Endothelial cell (in vitro differentiated cells): Measurements from ENCODE around the gene EIF2S1. TPM values are rescaled to one million over a fixed set of nuclear protein-coding genes. Genes with fewer than 3 reads are reported as not detected.
"Not testable (repeated sequence)": the region's sequence is repeated elsewhere in the genome, so short reads cannot be mapped to it uniquely, and the experiment has no call there.

Experiments used
- DNase-seq: peaks from one replicate; pipeline ENCODE4 v3.0.0; 2021; ENCODE audit warnings: low spot score
- H3K27ac Mint-ChIP-seq: one replicate; pipeline ENCODE4 v1.8.0; 2021; ENCODE audit warnings: mixed read lengths, inconsistent platforms; ENCODE audit not compliant: unreplicated experiment
- H3K27me3 Mint-ChIP-seq: one replicate; pipeline ENCODE4 v1.8.0; 2021; ENCODE audit warnings: mild to moderate bottlenecking, moderate library complexity, mixed read lengths, inconsistent platforms; ENCODE audit not compliant: unreplicated experiment
- H3K36me3 Mint-ChIP-seq: one replicate; pipeline ENCODE4 v1.8.0; 2021; ENCODE audit warnings: mild to moderate bottlenecking, low read depth, mixed read lengths, inconsistent platforms; ENCODE audit not compliant: unreplicated experiment
- H3K4me1 Mint-ChIP-seq: one replicate; pipeline ENCODE4 v1.8.0; 2021; ENCODE audit warnings: mild to moderate bottlenecking, mixed read lengths, inconsistent platforms; ENCODE audit not compliant: unreplicated experiment
- H3K4me3 Mint-ChIP-seq: one replicate; pipeline ENCODE4 v1.8.0; 2021; ENCODE audit warnings: mild to moderate bottlenecking, mixed read lengths, inconsistent platforms; ENCODE audit not compliant: unreplicated experiment
- H3K9me3 Mint-ChIP-seq: one replicate; pipeline ENCODE4 v1.8.0; 2021; ENCODE audit warnings: mixed read lengths, inconsistent platforms; ENCODE audit not compliant: unreplicated experiment
- CTCF ChIP-seq: fragments of 200-600 bp; sonication (generic); IDR thresholded peaks from one replicate; pipeline ENCODE4 v1.5.0; 2021; ENCODE audit warnings: antibody characterized with exemption; ENCODE audit not compliant: unreplicated experiment
- total RNA-seq: library from RNA; stranded (reverse); fragmentation: NEBNext Ultra II Directional; extraction: Animal tissue kit (Norgen Biotek cat#: 25700); gene quantifications from one replicate; pipeline ENCODE4 v1.2.1, GENCODE V29; 2021; ENCODE audit not compliant: unreplicated experiment

EIF2S1 gene
- total RNA-seq, 1 donor from 2014 or later, result 74.2 TPM

GRCh38 chr14:67319142-67319541 lies 41.0 kb upstream of the EIF2S1 start:
- no peak for TF ChIP-seq CTCF
- Mint-ChIP-seq H3K36me3 (peaks cover 3% of the 10 kb centered on the region), H3K9me3 (no peaks in the 10 kb centered on the region), H3K27ac (no peak overlapping the region), H3K27me3 (peaks cover 2% of the 10 kb centered on the region), H3K4me1 (no peaks in the 10 kb centered on the region), H3K4me3 (no peak overlapping the region)
- DNase-seq, result no peak

- not testable (repeated sequence) for H3K27ac Mint-ChIP-seq, DNase-seq, H3K9me3 Mint-ChIP-seq, H3K4me1 Mint-ChIP-seq, H3K27me3 Mint-ChIP-seq
- Mint-ChIP-seq H3K4me3 (peak overlapping the region; percentile 37), H3K36me3 (peaks cover 17% of the 10 kb centered on the region)
Measured at GRCh38 chr14:67329666-67330065, 30.5 kb upstream of the EIF2S1 start.

- no peak overlapping the region for H3K4me3 Mint-ChIP-seq
- no peak overlapping the region for H3K27ac Mint-ChIP-seq
- peaks cover 5% of the 10 kb centered on the region for H3K27me3 Mint-ChIP-seq
- no peak for TF ChIP-seq CTCF
- H3K4me1 Mint-ChIP-seq, result no peaks in the 10 kb centered on the region
- H3K9me3 Mint-ChIP-seq, result no peaks in the 10 kb centered on the region
- H3K36me3 Mint-ChIP-seq, result peaks cover 10% of the 10 kb centered on the region
- DNase-seq, result no peak
Measured at GRCh38 chr14:67331368-67332125, 28.6 kb upstream of the EIF2S1 start.

- peaks cover 5% of the 10 kb centered on the region for H3K27me3 Mint-ChIP-seq
- DNase-seq, result no peak
- H3K36me3 Mint-ChIP-seq, result peaks cover 5% of the 10 kb centered on the region
- no peak overlapping the region for H3K4me3 Mint-ChIP-seq
- no peaks in the 10 kb centered on the region for H3K9me3 Mint-ChIP-seq
- H3K27ac Mint-ChIP-seq, result no peak overlapping the region
- TF ChIP-seq CTCF, result no peak
- H3K4me1 Mint-ChIP-seq, result no peaks in the 10 kb centered on the region
Measured at GRCh38 chr14:67332468-67332867, 27.7 kb upstream of the EIF2S1 start.

GRCh38 chr14:67335781-67336180 lies 24.3 kb upstream of the EIF2S1 start:
- no peak overlapping the region for H3K4me3 Mint-ChIP-seq
- H3K27ac Mint-ChIP-seq, result no peak overlapping the region
- no peaks in the 10 kb centered on the region for H3K4me1 Mint-ChIP-seq
- TF ChIP-seq CTCF, result peak; percentile 69
- no peaks in the 10 kb centered on the region for H3K9me3 Mint-ChIP-seq
- peaks cover 17% of the 10 kb centered on the region for H3K36me3 Mint-ChIP-seq
- peaks cover 5% of the 10 kb centered on the region for H3K27me3 Mint-ChIP-seq
- DNase-seq, result peak; percentile 18

GRCh38 chr14:67341231-67341630 lies 18.9 kb upstream of the EIF2S1 start:
- H3K4me1 Mint-ChIP-seq, H3K27me3 Mint-ChIP-seq, H3K9me3 Mint-ChIP-seq, H3K27ac Mint-ChIP-seq, H3K4me3 Mint-ChIP-seq, DNase-seq: not testable (repeated sequence)
- H3K36me3 Mint-ChIP-seq, result peaks cover 43% of the 10 kb centered on the region
